Stimulated activated CD4-positive, alpha-beta T cell treated with anti-CD3 and anti-CD28 coated beads, Interleukin-1b, Interleukin-23, amount 100 ng/mL, for 4 hours (primary cell): Measurements from ENCODE around the gene ACO2.
"Not testable (repeated sequence)": the region's sequence is repeated elsewhere in the genome, so short reads cannot be mapped to it uniquely, and the experiment has no call there.

Experiments used
- DNase-seq, 2 donors: peaks; one replicate each; pipeline ENCODE4 v3.0.0-alpha.2; 2020; ENCODE audit warnings: low read depth in 2 of 2

The ACO2 gene

DNA sequence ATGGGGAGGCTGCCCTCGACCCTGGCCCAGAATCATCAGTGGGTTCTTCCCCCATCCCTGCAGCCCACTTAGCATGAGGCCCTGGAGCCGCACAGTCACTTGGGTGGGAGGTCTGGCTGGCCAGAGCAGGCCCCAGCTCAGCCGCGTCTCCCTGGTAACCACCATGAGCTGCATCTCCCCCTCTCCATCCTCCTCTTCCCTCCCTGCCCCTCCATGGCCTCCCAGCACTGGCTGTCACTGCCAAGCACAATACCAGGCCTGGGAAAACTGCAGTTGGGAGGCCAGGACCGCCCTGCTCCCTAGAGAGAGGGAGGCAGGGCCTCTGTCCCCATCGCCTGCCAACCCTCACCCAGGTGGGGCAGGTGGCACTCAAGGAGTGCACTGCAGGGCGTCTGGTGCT is 99.9 kb downstream of the ACO2 start:
- DNase-seq = no peak

DNA sequence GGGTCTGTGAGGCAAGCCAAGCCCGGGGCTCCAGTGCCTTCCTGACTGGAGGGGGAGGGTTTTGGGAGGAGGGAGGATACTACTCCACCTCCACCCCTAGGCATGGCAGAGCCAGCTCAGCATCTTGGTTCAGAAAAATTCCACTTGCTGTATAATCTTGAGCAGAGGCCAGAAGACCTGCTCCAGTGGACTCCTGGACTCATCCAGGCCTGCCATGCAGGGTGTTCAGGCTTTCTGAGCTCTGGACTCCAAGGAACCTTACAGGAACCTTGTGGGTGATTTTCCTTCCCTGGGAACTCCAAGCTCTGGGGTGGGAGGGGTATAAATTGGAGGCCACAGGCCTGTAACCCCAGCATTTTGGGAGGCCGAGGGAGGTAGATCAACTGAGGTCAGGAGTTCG is 101.3 kb downstream of the ACO2 start:
- DNase-seq = no peak

- DNase-seq = no peak
Measured at GRCh38 chr22:41571786-41572185, 102.9 kb downstream of the ACO2 start.

DNA sequence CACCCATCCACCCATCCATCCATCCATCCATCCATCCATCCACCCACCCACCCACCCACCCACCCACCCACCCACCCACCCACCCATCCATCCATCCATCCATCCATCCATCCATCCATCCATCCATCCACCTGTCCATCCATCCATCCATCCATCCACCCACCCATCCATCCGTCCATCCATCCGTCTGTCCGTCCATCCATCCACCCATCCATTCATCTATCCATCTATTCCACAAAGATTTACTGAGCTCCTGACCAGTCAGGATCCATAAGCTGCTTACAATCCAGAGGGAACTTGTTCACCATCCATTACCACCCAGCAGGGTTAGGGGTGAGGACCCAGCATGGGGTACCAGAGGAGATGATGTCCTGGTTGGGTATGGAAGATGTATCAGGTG is 103.4 kb downstream of the ACO2 start:
- not testable (repeated sequence) for DNase-seq

DNA sequence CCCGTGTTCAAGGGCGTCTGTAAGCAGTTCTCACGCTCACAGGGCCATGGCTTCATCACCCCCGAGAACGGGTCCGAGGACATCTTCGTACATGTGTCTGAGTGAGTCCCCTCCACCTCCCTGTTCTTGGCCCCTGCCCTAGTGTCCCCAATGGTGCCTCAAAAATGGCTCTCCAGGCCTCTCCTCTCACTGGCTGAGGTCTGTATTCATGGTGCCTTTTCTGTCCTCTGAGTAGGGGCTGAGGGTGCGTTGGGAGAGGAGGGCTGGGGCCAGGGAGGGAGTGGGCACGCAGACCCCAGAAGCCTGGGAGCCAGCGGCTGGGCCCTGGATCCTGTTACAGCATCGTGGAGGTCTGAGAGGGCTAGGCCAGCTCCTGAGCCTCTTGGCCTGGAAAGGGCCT is 104.8 kb downstream of the ACO2 start:
- no peak for DNase-seq

DNA sequence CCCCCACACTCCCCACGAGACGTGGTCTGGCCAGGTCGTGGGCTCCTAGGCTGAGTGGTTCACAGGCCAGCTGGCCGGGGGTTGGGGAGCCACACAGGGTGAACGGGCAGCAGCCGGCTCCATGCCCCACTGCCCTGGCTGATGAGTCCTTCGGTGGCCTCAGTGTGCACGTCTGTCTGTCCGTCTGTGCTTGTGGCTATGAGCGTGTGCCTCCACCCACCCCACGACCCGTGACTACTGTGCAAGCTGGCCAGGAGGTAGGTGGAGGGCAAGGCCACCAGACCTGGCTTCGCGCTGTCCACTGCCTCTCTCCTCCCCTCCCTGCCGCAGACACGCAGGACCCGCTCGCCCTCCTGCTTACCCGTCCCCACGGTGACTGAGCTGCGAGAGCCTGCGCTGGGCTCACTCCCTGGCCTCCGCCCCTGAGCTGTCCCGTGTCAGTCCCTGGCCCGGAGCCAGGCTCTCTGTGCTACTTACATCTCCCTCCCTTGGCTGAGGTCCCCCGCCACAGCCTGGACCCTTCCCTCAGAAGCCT is 106.0 kb downstream of the ACO2 start:
- DNase-seq = no peak

GRCh38 chr22:41575533-41575932 is 106.6 kb downstream of the ACO2 start:
- DNase-seq = no peak

GRCh38 chr22:41576877-41577276 is 108.0 kb downstream of the ACO2 start:
- no peak for DNase-seq

- no peak for DNase-seq
Measured at GRCh38 chr22:41578114-41578513, 109.2 kb downstream of the ACO2 start.
